ENCODE data around the gene OTUD5.

DNA sequence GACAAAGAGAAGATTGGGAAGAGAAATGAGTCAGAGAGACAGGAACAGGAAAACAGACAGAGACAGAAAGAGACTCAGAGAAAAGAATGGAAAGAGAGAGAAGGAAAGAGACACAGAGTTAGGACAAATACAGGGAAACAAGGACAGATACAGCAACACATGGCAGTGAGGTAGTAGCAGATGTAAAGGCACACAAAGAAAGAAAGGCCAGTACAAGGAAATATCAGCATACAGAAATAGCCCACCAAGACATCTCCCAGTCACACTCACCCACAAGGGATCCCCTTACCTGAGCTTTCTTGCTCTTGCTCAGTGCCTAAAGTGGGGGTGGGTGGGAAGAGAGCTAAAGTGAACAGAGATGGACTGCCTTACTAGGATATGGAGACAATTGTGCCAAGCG is 40.5 kb upstream of the OTUD5 start:
- TF ChIP-seq, protein P1, sequence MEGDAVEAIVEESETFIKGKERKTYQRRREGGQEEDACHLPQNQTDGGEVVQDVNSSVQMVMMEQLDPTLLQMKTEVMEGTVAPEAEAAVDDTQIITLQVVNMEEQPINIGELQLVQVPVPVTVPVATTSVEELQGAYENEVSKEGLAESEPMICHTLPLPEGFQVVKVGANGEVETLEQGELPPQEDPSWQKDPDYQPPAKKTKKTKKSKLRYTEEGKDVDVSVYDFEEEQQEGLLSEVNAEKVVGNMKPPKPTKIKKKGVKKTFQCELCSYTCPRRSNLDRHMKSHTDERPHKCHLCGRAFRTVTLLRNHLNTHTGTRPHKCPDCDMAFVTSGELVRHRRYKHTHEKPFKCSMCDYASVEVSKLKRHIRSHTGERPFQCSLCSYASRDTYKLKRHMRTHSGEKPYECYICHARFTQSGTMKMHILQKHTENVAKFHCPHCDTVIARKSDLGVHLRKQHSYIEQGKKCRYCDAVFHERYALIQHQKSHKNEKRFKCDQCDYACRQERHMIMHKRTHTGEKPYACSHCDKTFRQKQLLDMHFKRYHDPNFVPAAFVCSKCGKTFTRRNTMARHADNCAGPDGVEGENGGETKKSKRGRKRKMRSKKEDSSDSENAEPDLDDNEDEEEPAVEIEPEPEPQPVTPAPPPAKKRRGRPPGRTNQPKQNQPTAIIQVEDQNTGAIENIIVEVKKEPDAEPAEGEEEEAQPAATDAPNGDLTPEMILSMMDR (conservative IDR thresholded peaks at IDR 0.05 in 1 of 2, IDR thresholded peaks at IDR 0.05 in 1 of 2; ENCODE audit: low read depth in 1 of 2, low read length in 2 of 2): no peak
- TF ChIP-seq EZH2 (IDR thresholded peaks at IDR 0.05; ENCODE audit: low read length, missing control alignments): no peak
